Activated T-helper 1 cell treated with anti-CD3 and anti-CD28 coated beads, Interleukin-12 subunit alpha, Interleukin-12 subunit beta, Interleukin-2, Interleukin-4 antibody, amounts not matched to agents 30 ng/mL and 10 ng/mL and 1 ng/mL, durations not matched to agents 14 hours and 24 hours and 36 hours (primary cell): ENCODE data around the gene CD72. TPM values are rescaled to one million over a fixed set of nuclear protein-coding genes. Genes with fewer than 3 reads are reported as not detected.
A peak's percentile ranks its signal among the peaks of the same experiment; 100 is the strongest.

Experiments used
- DNase-seq: peaks from one replicate; pipeline ENCODE4 v3.0.0; 2021; ENCODE audit warnings: low spot score
- H3K27ac Mint-ChIP-seq: one replicate; pipeline ENCODE4 v1.8.0; 2021; ENCODE audit warnings: mild to moderate bottlenecking, mixed read lengths
- H3K27me3 Mint-ChIP-seq: one replicate; pipeline ENCODE4 v1.8.0; 2022; ENCODE audit warnings: mild to moderate bottlenecking, moderate library complexity, mixed read lengths; ENCODE audit not compliant: insufficient read depth
- H3K36me3 Mint-ChIP-seq: one replicate; pipeline ENCODE4 v1.8.0; 2021; ENCODE audit warnings: low read depth, mixed read lengths
- H3K4me1 Mint-ChIP-seq: one replicate; pipeline ENCODE4 v1.8.0; 2021; ENCODE audit warnings: low read depth, mixed read lengths
- H3K4me3 Mint-ChIP-seq: one replicate; pipeline ENCODE4 v1.8.0; 2021; ENCODE audit warnings: mild to moderate bottlenecking, moderate library complexity, mixed read lengths
- H3K9me3 Mint-ChIP-seq: one replicate; pipeline ENCODE4 v1.8.0; 2021; ENCODE audit warnings: mixed read lengths
- intact Hi-C: fragments of 100-400 bp; cut with micrococcal nuclease; formaldehyde crosslinking; loops from one replicate; pipeline ENCODE4 v1.15.1; 2024
- total RNA-seq: library from RNA; stranded (reverse); gene quantifications from 2 replicates; pipeline ENCODE4 v1.2.3, GENCODE V29; 2022

Gene CD72
- total RNA-seq, 1 donor from 2014 or later, result 8.3 TPM

DNA sequence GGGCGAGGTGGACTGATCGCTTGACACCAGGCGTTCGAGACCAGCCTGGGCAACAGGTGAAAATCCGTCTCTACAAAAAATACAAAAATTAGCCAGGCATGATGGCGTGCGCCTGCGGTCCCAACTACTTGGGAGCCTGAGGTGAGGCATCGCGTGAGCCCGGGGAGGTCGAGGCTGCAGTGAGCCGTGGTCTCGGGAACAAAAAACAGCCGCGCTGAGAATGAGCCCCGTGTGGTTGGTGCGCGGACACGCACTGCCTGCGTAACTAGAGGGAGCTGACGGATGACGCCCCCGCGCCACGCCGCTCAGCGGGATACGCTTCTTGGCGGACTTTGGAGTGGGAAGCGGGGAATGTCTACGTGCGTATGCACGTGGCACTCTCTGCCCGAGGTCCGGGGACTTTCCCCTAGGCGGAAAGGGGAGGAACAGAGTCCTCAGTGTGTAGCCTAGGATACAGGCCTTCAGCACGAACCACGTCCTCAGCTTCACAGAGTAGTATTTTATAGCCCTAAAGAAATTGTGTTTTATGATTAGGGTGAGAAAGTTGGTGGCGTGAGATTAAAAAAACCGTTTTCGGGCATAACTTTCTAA, 39.4 kb upstream of the CD72 start, which contains the start of gene RMRP:
TSS of gene RMRP (minus strand) at position 474 of the 591 bp plus-strand sequence.
- Mint-ChIP-seq H3K9me3 (no peaks in the 10 kb centered on the region), H3K4me3 (peak within 1 kb of the TSS; percentile 84), H3K27me3 (peaks cover 2% of the 10 kb centered on the region), H3K36me3 (peaks cover 25% of the 10 kb centered on the region), H3K27ac (peak within 1 kb of the TSS; percentile 99), H3K4me1 (peaks cover 59% of the 10 kb centered on the region)
- DNase-seq, result peak; percentile 88
- intact Hi-C loops, result loop anchor here (1.0 to 2.0 kb wide), 7 partner anchors 8 to 546 kb away; partner anchors contain the start of genes CREB3, HINT2 and TLN1

GRCh38 chr9:35656831-35657545, 38.8 kb upstream of the CD72 start:
- Mint-ChIP-seq H3K36me3 (peaks cover 21% of the 10 kb centered on the region), H3K9me3 (no peaks in the 10 kb centered on the region), H3K27ac (peak overlapping the region; percentile 99), H3K4me3 (peak overlapping the region; percentile 84), H3K27me3 (peaks cover 2% of the 10 kb centered on the region), H3K4me1 (peaks cover 56% of the 10 kb centered on the region)
- DNase-seq, result no peak
- intact Hi-C loops, result loop anchor here (1.0 kb wide), 4 partner anchors 8 to 546 kb away; partner anchors contain the start of genes CREB3 and TLN1

DNA sequence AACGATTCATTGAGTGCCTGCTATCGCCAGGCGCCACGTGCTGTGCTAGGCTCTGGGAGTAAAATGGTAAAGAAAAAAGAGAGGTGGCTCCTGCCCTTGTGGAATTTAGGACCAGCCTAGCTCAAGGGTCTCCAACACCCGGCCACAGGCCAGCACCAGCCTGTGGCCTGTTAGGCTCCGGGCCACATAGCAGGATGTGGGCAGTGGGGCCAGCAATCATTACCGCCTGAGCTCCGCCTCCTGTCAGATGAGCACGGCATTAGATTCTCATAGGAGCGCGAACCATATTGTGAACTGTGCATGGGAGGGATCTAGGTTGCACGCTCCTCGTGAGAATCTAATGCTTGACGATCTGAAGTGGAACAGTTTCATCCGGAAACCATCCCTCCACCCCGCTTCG, 38.1 kb upstream of the CD72 start:
- Mint-ChIP-seq H3K27me3 (peaks cover 2% of the 10 kb centered on the region), H3K36me3 (peaks cover 18% of the 10 kb centered on the region), H3K27ac (peak overlapping the region; percentile 99), H3K4me1 (peaks cover 57% of the 10 kb centered on the region), H3K4me3 (peak overlapping the region; percentile 84), H3K9me3 (no peaks in the 10 kb centered on the region)
- intact Hi-C loops, result no loop called here
- DNase-seq, result no peak

DNA sequence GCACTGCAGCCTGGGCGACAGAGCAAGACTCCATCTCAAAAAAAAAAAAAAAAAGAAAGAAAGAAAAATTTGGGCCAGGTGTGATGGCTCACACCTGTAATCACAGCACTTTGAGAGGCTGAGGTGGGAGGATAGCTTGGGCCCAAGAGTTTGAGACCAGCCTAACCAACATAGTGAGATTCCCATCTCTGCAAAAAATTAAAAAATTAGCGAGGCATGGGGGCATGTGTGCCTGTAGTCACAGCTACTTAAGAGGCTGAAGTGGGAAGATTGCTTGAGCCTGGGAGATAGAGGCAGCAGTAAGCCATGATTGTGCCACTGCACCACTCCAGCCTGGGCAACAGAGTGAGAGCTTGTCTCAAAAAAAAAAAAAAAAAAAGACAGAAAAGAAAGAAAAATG, 35.4 kb upstream of the CD72 start:
- DNase-seq, result no peak
- Mint-ChIP-seq H3K27me3 (peaks cover 2% of the 10 kb centered on the region), H3K4me3 (no peak overlapping the region), H3K27ac (no peak overlapping the region), H3K36me3 (peaks cover 6% of the 10 kb centered on the region), H3K9me3 (no peaks in the 10 kb centered on the region), H3K4me1 (peaks cover 49% of the 10 kb centered on the region)
- intact Hi-C loops, result no loop called here

DNA sequence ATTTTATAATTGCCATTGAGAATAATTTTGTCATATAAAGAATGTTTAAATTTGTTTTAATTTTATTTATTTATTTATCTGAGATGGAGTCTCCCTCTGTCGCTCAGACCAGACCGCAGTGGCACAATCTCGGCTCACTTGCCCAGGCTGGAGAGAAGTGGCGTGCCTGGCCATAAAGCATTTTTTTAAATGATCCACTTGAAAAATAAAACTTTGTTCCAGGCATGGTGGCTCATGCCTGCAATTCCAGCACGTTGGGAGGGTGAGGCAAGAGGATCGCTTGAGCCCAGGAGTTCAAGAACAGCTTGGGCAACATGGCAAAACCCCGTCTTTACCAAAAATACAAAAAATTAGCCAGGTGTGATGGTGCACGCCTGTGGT, 34.6 kb upstream of the CD72 start:
- peaks cover 54% of the 10 kb centered on the region for H3K4me1 Mint-ChIP-seq
- no peak overlapping the region for H3K27ac Mint-ChIP-seq
- intact Hi-C loops, result no loop called here

DNA sequence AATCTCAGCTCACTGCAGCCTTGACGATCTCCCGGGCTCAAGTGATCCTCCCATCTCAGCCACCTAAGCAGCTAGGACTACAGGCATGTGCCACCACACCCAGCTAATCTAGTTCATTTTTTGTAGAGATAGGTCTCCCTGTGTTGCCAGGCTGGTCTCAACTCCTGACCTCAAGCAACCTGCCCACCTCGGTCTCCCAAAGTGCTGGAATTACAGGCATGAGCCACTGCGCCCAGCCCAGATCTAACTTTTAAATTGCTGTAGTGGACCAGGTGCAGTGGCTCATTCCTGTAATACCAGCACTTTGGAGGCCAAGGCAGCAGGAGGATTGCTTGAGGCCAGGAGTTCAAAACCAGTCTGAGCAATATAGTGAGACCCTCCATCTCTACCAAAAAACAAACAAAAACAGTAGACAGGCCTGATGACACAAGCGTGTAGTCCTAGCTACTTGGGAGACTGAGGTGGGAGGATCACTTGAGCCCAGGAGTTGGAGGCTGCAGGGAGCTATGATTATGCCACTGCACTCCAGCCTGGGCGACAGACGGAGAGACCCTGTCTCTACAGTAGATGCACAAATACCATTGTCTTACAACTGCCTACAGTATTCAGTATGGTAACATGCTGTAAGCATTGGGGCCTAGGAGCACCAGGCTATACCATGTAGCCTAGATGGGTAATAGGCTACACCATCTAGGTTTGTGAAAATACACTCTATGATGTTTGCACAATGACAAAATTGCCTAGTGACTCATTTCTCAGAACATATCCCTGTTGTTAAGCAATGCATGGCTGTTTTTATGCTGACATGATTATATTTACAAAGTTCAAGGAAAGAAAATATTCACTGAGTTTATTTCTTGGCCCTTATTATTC, 34.0 kb upstream of the CD72 start:
- Mint-ChIP-seq H3K36me3 (peaks cover 8% of the 10 kb centered on the region), H3K27me3 (no peaks in the 10 kb centered on the region), H3K9me3 (no peaks in the 10 kb centered on the region), H3K4me1 (peaks cover 54% of the 10 kb centered on the region), H3K27ac (peak overlapping the region; percentile 42), H3K4me3 (peak overlapping the region; percentile 88)
- intact Hi-C loops, result no loop called here
- DNase-seq, result no peak

More for the DNA sequence above, 34.6 kb upstream of the CD72 start:
- H3K4me3 Mint-ChIP-seq, result no peak overlapping the region
- H3K36me3 Mint-ChIP-seq, result peaks cover 8% of the 10 kb centered on the region
- peaks cover under 1% of the 10 kb centered on the region for H3K27me3 Mint-ChIP-seq
- DNase-seq, result no peak
- no peaks in the 10 kb centered on the region for H3K9me3 Mint-ChIP-seq

DNA sequence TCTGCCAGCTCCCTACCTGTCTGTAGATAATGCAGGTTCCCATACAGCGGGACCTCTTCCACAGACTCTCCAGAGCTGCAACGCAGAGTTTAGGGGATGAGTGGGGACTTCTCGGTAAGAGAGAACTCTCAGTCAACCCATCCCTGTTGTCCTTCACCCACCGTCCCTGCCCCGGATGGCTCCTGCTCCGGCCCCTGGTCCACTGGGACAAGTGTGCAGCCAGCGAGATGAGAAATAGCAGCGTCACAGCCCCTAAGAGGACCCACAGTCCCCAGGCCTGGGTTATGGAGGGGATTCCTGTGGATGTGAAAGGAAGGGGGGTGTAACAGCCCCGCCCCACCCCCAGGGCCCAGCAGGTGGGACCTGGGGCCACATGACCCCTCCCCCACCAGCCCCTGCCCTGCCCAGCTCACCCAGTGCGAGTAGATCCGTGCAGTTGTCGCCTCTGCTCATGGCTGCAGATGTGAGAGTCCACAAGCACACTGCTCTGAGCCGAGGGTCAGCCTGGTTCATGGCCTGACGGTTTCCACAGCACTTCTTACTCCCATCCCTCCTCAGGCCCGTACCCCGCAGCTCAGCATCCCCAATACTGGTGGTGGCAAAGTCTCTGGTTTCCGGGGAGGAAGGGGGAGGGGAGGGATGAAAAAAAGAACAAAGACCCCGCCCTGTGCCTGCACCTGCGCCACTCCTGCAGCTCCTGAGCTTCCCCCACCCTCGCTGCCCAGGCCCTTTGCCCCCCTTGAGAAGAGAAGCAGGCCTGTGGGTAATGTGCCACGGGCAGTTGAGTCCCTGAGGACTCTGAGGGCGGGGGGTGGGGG, 32.3 kb upstream of the CD72 start, which contains the start of gene SIT1:
TSS of gene SIT1 (minus strand) at position 591 of the 818 bp plus-strand sequence. CDS start at position 513, 78 bp downstream.
- peaks cover 48% of the 10 kb centered on the region for H3K4me1 Mint-ChIP-seq
- peak within 1 kb of the TSS; percentile 88 for H3K4me3 Mint-ChIP-seq
- H3K27ac Mint-ChIP-seq, result peak within 1 kb of the TSS; percentile 89
- H3K27me3 Mint-ChIP-seq, result peaks cover 1% of the 10 kb centered on the region
- H3K9me3 Mint-ChIP-seq, result no peaks in the 10 kb centered on the region
- DNase-seq, result no peak
- intact Hi-C loops, result no loop called here
- peaks cover 8% of the 10 kb centered on the region for H3K36me3 Mint-ChIP-seq

- peaks cover 8% of the 10 kb centered on the region for H3K36me3 Mint-ChIP-seq
- H3K9me3 Mint-ChIP-seq, result no peaks in the 10 kb centered on the region
- H3K4me3 Mint-ChIP-seq, result peak overlapping the region; percentile 88
- intact Hi-C loops, result loop anchor here (1.0 to 5.0 kb wide), 3 partner anchors 8 to 662 kb away; partner anchors contain the start of genes DNAJB5 and VCP
- peaks cover 50% of the 10 kb centered on the region for H3K4me1 Mint-ChIP-seq
- H3K27ac Mint-ChIP-seq, result peak overlapping the region; percentile 89
- no peak for DNase-seq
- peaks cover 1% of the 10 kb centered on the region for H3K27me3 Mint-ChIP-seq
Observed at GRCh38 chr9:35649431-35650340, 31.5 kb upstream of the CD72 start.

DNA sequence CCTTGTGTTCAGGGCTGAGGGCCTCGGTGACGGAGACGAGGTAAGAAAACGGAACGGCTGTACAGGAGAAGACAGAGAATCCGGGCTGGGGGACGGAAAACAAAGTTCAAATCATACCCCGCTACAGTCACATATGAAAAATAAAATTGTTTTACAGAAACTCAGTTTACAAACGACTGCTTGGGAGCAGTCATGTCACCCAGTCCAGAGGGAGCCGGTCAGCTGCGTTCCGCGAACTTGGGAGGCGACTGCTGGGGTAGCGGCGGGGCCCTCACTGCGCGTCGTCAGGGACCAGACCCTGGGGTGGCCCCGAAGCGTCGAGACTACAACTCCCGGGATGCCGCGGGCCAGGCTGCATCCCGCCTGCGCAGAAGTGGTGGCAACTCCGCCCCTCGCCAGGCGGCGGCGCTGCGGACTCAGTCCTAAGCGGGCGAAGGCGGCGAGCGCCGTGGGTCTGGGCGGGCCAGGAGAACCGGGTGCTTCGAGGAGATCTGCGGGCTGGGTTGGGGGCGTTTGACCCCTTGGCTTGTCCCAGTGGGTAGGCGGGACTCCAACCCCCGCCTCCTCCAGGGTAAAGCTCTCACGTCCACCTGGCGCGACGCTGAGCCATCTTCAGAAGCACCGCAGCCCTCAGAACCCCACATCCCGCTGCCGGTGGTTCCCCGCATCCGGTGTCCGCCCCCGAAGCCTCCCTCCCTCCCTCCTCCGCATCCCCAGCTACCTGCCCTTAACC, 28.5 kb upstream of the CD72 start:
- Mint-ChIP-seq H3K9me3 (no peaks in the 10 kb centered on the region), H3K4me3 (peak overlapping the region; percentile 92), H3K27me3 (peaks cover 1% of the 10 kb centered on the region), H3K4me1 (peaks cover 49% of the 10 kb centered on the region), H3K27ac (peak overlapping the region; percentile 93), H3K36me3 (peaks cover 20% of the 10 kb centered on the region)
- DNase-seq, result peak; percentile 91
- intact Hi-C loops, result loop anchor here (1.0 to 5.0 kb wide), 11 partner anchors 7 to 659 kb away; partner anchors contain the start of genes ARHGEF39, CREB3, DNAJB5 and FAM221B

GRCh38 chr9:35646153-35646532, 27.9 kb upstream of the CD72 start:
- intact Hi-C loops, result loop anchor here (1.0 to 5.0 kb wide), 10 partner anchors 19 to 659 kb away; partner anchors contain the start of genes ARHGEF39, CREB3, DNAJB5 and FAM221B
- Mint-ChIP-seq H3K36me3 (peaks cover 25% of the 10 kb centered on the region), H3K9me3 (no peaks in the 10 kb centered on the region), H3K27ac (peak overlapping the region; percentile 93), H3K27me3 (peaks cover 1% of the 10 kb centered on the region), H3K4me1 (peaks cover 50% of the 10 kb centered on the region), H3K4me3 (peak overlapping the region; percentile 92)
- DNase-seq, result no peak
